Left kidney (tissue), 8 donors: Measurements from ENCODE around the gene ZEB2. TPM values are rescaled to one million over a fixed set of nuclear protein-coding genes. Genes with fewer than 3 reads are reported as not detected.

ENCODE experiments used
- DNase-seq: peaks from one replicate; pipeline ENCODE4 v3.0.0-alpha.2; 2013
- long read RNA-seq, 8 donors: transcript quantifications; one replicate each; lab custom pipeline, GENCODE V29; 2026
- polyA plus RNA-seq: library from polyadenylated mRNA; unstranded; fragments of 120-200 nt; gene quantifications from one replicate; pipeline ENCODE4 v1.2.1, GENCODE V29; 2013; ENCODE audit not compliant: insufficient read length

Gene ZEB2
- 120 TPM for polyA plus RNA-seq
- long read RNA-seq, donor 1, full-length matches to known transcripts, result 12 of 25 reads
- long read RNA-seq, donor 1, partial matches to known transcripts, result 13 of 25 reads
- long read RNA-seq, donor 1, other reads (novel, unspliced or antisense), result 0 of 25 reads
- long read RNA-seq, donor 2, full-length matches to known transcripts, result 23 of 45 reads
- long read RNA-seq, donor 2, partial matches to known transcripts, result 22 of 45 reads
- long read RNA-seq, donor 2, other reads (novel, unspliced or antisense), result 0 of 45 reads
- long read RNA-seq, donor 3, partial matches to known transcripts, result 12 of 21 reads
- long read RNA-seq, donor 3, other reads (novel, unspliced or antisense), result 0 of 21 reads
- long read RNA-seq, donor 4, partial matches to known transcripts, result 0 of 3 reads
- long read RNA-seq, donor 4, other reads (novel, unspliced or antisense), result 0 of 3 reads
- long read RNA-seq, donor 5, full-length matches to known transcripts, result 8 of 43 reads
- long read RNA-seq, donor 5, partial matches to known transcripts, result 35 of 43 reads
- long read RNA-seq, donor 5, other reads (novel, unspliced or antisense), result 0 of 43 reads
- long read RNA-seq, donor 6, partial matches to known transcripts, result 17 of 23 reads
- long read RNA-seq, donor 6, other reads (novel, unspliced or antisense), result 0 of 23 reads
- long read RNA-seq, donor 7, transcript ZEB2-226 (1 exons, 3,061 nt), result major isoform, 12 of 42 reads
- long read RNA-seq, donor 7, partial matches to known transcripts, result 24 of 42 reads
- long read RNA-seq, donor 7, other reads (novel, unspliced or antisense), result 0 of 42 reads
- long read RNA-seq, donor 8, full-length matches to known transcripts, result 3 of 10 reads
- long read RNA-seq, donor 8, partial matches to known transcripts, result 7 of 10 reads
- long read RNA-seq, donor 8, other reads (novel, unspliced or antisense), result 0 of 10 reads

GRCh38 chr2:144519934-144520731 lies at the start of gene ZEB2:
TSS of gene ZEB2 (minus strand) at chr2:144520119. CDS start at chr2:144517350, 2,769 bp downstream.
- no peak for DNase-seq

GRCh38 chr2:144567745-144568144 lies 47.8 kb upstream of the ZEB2 start:
- DNase-seq, result no peak

- no peak for DNase-seq
Measured at GRCh38 chr2:144566448-144566847, 46.5 kb upstream of the ZEB2 start.

GRCh38 chr2:144560251-144560650 lies 40.3 kb upstream of the ZEB2 start:
- DNase-seq, result no peak

GRCh38 chr2:144559681-144560080 lies 39.8 kb upstream of the ZEB2 start:
- no peak for DNase-seq

- no peak for DNase-seq
Measured at GRCh38 chr2:144559242-144559641, 39.3 kb upstream of the ZEB2 start.

GRCh38 chr2:144554492-144555210 lies 34.7 kb upstream of the ZEB2 start:
- no peak for DNase-seq

GRCh38 chr2:144553379-144553778 lies 33.5 kb upstream of the ZEB2 start:
- DNase-seq, result no peak

GRCh38 chr2:144552821-144553220 lies 32.9 kb upstream of the ZEB2 start:
- no peak for DNase-seq

GRCh38 chr2:144550911-144551310 lies 31.0 kb upstream of the ZEB2 start:
- DNase-seq, result no peak

GRCh38 chr2:144550084-144550483 lies 30.2 kb upstream of the ZEB2 start:
- DNase-seq, result no peak

GRCh38 chr2:144548532-144549191 lies 28.7 kb upstream of the ZEB2 start:
- no peak for DNase-seq

GRCh38 chr2:144548088-144548487 lies 28.2 kb upstream of the ZEB2 start:
- no peak for DNase-seq

GRCh38 chr2:144547494-144547893 lies 27.6 kb upstream of the ZEB2 start:
- DNase-seq, result no peak

GRCh38 chr2:144546933-144547332 lies 27.0 kb upstream of the ZEB2 start:
- DNase-seq, result no peak

GRCh38 chr2:144545787-144546186 lies 25.9 kb upstream of the ZEB2 start:
- DNase-seq, result no peak

GRCh38 chr2:144544053-144544452 lies 24.1 kb upstream of the ZEB2 start:
- DNase-seq, result no peak

GRCh38 chr2:144541396-144541795 lies 21.5 kb upstream of the ZEB2 start:
- DNase-seq, result no peak

GRCh38 chr2:144539289-144539782 lies 19.4 kb upstream of the ZEB2 start:
- DNase-seq, result no peak

- no peak for DNase-seq
Measured at GRCh38 chr2:144535300-144535699, 15.4 kb upstream of the ZEB2 start.

GRCh38 chr2:144533221-144533620 lies 13.3 kb upstream of the ZEB2 start:
- no peak for DNase-seq
